ENCODE results near the gene CYTIP.

GRCh38 chr2:157466764-157467163 lies 22.9 kb upstream of the CYTIP start:
- TF ChIP-seq CTCF (conservative IDR thresholded peaks at IDR 0.05) (no peak), EZH2 (IDR thresholded peaks at IDR 0.05; ENCODE audit: low read depth) (no peak)

Measured in PC-9 (cell line).